ENCODE data around the gene MAPK6.

- TF ChIP-seq POLR2A (IDR thresholded peaks at IDR 0.05; ENCODE audit: low read depth) (no peak), CTCF (IDR thresholded peaks at IDR 0.05) (no peak), EP300 (IDR thresholded peaks at IDR 0.05) (no peak), POLR2AphosphoS5 (IDR thresholded peaks at IDR 0.05) (no peak)
These were observed 71.2 kb downstream of the MAPK6 start for GRCh38 chr15:52090193-52090592.

All from esophagus muscularis mucosa (tissue), 4 donors.